GM21825 (cell line): Measurements from ENCODE around the gene CAPG.
A peak's percentile ranks its signal among the peaks of the same experiment; 100 is the strongest.

Experiments
- ATAC-seq: cut with Tn5 transposase; IDR thresholded peaks from one replicate; pipeline ENCODE4 v1.9.1; 2021; ENCODE audit warnings: mild to moderate bottlenecking, moderate library complexity; ENCODE audit not compliant: unreplicated experiment

The CAPG gene

GRCh38 chr2:85439025-85439472 lies 28.9 kb upstream of the CAPG start:
- ATAC-seq: no peak

- no peak for ATAC-seq
These were observed 28.2 kb upstream of the CAPG start for GRCh38 chr2:85438201-85439024.

DNA sequence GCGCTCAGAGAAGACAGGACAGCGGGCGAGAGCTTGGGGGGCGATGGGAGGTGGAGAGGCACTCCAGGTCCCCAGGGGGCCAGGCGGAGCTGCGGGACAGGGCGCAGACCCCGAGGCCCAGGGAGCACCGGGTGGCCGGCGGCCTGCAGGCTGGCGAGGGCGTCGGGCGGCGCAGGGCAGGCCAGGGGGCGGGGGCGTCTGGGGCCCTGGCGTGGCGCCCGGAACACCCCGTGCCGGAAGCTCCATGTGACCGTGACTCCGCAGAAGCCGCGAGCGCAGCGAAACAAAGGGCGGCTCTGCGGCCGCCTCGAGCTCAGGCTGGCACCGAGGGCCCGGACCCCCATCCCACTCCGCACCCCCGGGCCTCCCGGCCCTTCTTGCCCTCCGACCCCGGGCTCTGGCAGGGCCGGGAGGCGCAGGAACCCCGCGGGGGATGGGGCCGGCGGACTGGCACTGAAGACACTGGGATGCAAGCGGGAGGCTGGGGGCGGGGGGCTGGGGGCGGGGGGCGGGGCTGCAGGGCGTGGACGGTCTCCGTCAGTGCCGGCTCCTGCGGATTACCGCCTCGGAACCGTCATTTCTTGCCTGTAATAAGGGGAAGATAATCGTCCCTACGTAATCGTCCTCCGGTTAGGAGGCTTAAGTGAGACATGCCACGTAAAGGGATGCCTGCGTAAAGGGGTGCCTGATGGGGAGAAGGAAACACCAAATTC lies 27.5 kb upstream of the CAPG start:
- peak; percentile 89 for ATAC-seq

DNA sequence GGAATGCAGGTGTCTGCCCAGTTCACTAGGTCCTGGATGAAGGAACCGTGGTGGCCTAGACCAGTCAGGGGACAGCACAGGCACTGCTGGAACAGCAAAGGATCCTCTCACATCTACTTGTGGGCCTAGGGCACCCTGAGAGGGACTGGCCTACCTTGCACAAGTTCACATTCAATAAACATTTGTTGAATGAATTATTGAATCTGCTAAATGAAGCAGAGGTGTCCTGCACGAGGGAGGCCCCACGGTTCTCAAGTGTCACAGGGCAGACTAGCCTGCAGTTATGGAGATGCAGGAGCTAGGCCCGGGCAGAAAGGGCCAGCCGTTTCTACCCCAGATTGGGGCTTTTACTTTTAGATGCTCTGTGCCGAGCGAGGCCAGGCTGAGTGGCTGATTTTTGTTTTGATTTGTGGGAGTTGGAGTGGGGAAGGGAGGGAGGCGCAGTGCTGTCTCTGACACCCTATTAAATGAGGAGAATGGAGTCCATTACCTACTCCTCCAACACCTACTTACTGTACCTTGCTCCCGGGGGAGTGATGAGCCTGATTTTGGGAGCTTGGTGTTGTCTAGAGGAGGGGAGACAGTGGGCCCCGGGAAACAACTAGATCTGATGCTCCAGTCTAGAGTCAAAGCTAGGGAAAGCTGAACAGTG lies 26.8 kb upstream of the CAPG start:
- ATAC-seq: no peak

DNA sequence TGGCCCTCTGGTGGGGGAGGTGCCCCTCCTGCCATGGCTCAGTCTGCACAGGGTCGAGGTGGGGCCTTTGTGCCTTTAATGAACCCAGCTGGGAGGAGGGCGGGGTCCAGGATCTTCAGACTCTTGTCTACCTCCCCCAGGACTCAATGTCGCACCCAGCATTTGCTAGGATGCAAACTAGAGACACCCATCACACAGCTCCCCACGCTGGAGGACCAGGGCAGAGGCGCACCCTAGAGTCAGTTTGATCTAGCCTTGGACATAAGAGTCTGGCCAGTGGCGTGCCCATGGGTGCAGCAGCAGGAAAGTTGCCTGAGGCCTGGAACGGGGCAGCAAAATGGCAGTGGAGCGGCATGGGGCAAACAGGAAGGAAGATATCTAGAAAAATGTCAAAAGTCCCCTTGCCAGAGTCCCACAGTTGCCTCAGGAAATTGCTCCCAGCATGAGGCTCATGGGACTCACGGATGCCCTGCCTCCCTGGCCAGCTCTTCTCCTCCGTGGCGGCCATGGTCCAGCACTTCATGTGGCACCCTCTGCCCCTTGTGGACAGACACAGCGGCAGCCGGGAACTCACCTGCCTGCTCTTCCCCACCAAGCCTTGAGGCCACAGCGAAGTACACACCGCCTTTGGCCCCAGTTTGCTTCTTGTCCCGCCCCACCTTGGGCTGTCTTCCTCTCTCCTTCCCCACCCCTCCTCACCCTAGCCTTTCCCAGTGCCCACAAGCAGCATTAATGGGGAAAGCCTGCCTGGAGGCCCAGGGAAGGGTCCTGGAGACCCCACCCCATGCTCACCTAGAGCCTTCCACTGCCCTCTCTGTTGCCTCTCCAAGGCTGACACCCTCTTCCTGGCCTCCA lies 26.0 kb upstream of the CAPG start:
- ATAC-seq: no peak

DNA sequence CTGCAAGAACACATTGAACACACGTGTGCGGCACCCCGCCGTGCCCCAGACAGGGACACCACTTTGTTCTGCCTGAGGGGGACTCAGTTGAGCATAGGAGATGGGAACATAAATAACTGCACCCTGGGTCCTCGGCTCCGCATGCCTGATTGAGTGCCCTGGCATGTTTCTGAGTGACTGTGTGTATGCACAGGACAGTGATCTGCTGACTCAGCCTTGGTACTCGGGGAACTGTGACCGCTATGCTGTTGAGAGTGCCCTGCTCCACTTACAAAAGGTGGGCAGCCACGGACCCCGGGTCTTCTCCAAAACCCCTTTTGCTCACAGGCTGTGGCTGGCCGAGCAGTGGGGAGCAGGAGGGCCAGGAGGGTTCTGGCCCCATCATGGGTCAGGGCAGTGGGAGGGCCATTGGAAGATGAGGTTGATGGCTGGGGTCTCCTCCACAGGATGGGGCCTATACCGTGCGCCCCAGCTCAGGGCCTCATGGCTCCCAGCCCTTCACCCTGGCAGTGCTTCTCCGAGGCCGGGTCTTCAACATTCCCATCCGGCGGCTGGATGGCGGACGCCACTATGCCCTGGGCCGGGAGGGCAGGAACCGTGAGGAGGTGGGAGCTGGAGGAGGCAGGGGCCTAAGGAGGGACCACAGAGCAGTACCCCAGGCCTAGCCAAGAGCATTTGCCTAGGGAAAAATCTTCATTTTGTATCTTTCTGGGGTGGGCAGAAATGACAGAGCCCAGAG lies 25.2 kb upstream of the CAPG start:
- ATAC-seq: no peak

DNA sequence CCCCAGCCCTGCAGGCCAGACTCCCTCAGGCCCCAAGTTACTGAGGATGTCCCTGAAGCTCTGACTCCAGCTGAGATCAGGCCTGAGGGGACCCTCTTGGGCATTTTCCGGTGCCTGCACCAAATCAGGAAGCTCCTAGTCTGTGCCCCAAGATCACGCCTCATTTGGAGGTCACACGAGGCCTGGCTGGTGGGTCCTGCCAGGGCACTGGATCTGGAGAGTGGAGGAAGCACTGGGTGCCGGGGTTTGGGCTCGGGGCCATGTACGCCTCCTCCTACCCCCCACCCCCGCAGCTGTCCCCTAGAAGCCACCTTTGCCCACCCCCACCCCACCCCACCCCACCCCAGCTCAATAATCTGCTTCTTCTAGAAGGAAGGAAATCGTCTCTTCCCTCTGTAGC lies 24.5 kb upstream of the CAPG start:
- ATAC-seq: no peak

GRCh38 chr2:85433511-85434089 lies 23.4 kb upstream of the CAPG start:
- no peak for ATAC-seq

GRCh38 chr2:85431570-85432205 lies 21.5 kb upstream of the CAPG start:
- no peak for ATAC-seq

DNA sequence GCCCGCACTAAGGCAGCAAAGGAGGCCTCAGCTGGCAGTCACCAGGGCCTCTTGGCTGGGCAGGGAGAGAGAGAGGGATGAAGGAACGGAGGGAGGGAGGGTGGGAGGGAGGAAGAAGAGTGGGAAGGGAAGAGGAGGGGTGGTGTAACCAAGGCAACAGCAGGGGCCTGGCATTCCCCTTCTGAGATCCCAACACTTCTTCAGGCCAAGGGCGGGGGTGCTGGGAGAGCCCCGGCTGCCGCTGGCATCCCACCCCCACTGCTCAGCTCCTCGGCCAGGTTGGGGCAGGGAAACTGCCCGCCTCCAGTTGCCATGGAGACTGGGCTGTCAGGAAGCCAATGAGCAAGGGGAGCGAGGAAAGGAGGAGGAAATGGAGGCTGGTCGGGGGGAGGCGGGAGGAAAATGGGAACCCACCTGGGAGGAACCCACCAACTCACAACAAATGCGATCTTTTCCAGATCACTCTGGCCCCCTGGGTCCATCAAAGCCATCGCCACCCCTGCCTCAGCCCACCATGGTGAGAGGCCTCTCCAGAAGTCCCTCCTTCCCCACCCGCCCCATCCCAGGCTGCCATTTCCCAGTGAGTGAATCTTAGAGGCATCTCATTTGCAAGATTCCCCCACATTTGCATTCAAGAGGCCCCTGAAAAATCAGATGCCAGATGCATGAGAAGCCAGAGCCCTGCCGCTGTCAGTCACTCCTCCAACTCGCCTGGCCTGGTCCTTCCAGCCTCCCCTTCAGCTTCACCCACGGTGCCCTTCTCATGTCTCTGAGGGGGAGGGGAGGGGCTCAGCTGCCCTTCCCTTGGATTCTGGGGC lies 20.8 kb upstream of the CAPG start:
- ATAC-seq: no peak

DNA sequence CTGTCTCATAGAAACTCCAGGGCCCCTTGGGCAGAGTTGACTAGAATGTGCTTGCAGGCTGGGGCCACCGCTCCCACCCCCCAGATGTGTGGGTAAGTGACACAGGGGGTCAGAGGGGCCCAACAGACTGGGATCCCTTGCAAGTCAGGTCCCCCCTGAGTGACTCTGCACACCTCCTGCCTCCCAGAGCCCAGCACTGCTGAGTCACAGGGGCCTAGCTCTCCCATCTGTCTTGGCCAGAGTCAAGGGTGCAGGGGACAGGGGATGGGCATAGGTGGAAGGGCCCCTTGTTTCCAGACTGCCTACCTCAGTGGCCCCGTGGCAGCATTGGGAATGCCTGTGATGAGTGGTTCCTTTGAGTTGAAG lies 19.7 kb upstream of the CAPG start:
- no peak for ATAC-seq

DNA sequence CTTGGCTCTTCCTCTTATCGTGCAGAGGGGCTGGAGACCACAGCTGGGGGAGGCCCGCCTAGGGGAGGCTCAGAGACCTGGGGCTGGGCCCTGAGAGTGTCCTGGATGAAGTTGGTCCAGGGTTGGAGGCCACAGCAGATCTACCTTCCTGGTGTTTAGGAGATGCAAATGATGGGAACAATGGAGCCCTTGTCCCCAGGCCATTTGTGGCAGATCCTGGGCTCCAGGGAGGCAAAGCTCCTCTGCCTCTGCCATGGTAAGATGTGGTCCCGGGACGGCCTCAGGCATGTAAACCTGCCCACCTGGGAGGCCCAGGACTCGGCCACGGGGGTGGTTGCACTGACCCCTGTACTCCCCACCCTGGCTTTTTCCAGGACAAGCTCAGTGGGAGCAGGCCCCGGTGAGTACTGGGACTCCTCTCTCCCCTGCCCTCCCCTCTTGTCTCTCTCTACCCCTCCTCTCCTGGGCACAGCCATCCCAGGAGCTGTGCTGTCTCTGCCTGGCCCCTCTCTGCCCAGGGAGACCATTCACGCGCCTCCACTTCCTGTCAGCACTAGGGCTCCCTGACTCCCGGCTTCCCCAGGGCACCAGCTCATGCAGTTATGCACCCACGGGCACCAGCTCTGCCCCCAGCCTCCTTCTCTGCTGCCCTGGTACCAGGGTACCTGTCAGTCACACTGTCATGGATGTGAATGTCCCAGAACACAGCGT lies 19.2 kb upstream of the CAPG start:
- ATAC-seq: no peak

DNA sequence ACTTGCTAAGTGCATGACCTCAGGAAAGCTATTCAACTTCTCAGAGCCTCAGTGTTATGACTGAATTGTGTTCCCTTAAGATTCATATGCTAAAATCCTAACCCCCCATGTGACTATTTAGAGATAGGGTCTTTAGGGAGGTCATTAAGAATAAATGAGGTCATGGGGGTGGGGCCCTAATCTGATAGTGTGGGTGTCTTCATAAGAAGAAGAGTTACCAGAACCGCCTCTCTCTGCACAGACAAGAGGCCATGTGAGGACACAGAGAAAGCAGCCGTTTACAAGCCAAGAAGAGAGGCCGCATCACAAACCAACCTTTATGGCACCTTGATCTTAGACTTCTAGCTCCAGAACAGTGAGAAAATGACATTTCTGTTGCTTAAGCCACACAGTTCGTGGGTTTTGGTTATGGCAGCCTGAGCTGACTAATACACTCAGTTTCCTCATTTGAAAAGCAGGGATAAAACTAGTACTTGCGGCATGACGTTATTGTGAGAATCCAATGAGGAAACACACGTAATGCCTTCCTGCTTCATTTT lies 18.2 kb upstream of the CAPG start:
- no peak for ATAC-seq

DNA sequence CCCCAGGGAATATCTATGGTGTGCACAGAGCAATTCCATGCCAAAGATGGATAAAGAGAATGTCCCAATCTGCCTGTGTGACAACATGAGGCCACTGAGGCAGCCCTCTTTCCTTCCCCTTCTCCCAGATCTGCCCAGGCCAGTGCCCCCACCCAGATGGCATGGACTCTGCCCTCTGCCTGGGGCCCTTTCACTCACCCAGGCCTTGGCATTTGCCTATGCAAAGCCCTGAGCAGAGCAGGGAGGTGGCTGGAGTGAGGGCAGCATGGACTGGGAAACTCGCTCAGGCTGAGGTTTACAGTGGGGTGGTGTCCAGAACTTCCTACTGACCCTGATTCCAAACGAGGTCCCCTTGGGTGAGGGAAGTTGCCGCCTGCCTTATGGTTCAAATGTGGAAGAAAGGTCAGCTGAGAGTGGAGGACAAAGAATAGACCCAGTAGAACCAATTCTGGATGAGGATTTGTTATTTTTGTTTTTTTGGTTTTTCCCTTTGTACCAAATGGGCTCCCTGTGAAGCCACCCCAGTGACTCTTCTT lies 17.2 kb upstream of the CAPG start:
- no peak for ATAC-seq

DNA sequence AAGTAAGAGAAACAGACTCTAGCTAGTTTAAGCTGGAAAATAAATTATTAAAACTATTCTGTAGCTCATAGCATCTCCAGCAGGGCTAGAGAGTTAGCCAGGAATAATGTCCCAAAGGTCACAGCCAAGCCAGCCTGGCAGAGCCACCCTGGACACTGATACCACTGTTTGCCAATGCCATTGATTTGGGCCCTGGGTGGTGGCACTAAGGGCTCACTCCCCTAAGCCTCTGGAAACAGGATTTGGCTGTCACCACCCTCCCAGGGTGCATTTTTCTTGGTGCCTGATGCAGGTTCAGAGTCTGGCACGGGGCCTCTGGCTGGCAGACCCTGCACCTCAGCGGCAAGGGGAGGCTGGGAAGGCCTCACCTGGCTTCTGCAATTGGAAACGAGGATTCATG lies 15.4 kb upstream of the CAPG start:
- ATAC-seq: no peak

DNA sequence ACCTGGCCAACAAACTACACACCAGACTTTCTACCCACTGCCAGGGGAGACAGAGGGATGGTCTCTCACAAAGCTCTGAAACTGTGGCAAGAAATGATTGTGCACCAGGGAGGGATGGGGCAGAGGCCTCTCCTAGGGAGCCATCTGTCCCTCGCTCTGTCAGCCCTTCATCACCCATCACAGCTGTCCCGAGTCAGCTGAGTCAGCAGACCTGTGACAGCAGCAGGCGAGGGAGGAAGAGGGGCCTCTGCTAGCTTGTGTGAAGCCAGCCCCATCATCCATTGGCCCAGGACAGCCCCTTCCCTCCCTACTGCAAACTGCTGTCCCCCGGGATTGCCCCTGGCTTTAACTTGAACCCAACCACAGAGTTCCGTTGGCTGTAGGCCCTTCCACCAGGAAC lies 13.4 kb upstream of the CAPG start:
- no peak for ATAC-seq

DNA sequence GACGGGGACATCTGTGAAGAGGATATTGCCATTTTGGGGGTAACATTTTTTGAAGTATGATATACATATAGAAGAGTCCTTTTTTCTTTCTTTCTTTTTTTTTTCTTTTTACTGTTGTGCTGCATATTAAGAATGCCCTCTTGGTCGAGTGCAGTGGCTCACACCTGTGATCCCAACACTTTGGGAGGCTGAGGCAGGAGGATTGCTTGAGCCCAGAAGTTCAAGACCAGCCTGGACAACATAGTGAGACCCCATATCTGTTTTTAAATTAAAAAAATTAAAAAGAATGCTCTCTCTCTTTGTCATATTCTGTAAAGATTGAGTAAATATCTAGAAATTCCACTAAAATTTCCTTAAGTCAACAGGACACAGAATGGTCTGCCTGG lies 11.9 kb upstream of the CAPG start:
- ATAC-seq: no peak
